Measurements from ENCODE around the gene ARCN1. TPM values are rescaled to one million over a fixed set of nuclear protein-coding genes. Genes with fewer than 3 reads are reported as not detected.

ARCN1 gene
- total and polyA plus RNA-seq, 11 donors, result 53.1 to 127 (median 99.6) TPM

DNA sequence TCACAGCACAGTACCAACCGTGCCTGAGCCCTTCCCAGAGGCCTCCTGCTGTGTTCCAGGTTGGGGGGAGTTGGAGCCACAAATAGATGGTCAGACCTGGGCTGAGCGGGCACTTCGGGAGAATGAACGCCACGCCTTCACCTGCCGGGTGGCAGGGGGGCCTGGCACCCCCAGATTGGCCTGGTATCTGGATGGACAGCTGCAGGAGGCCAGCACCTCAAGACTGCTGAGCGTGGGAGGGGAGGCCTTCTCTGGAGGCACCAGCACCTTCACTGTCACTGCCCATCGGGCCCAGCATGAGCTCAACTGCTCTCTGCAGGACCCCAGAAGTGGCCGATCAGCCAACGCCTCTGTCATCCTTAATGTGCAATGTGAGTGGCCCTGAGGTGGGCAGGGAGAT, 40.1 kb upstream of the ARCN1 start:
- H3K27me3 ChIP-seq, result peaks cover 0 to 5% (median 0%) of the 10 kb centered on the region in 9 donors
- peak overlapping the region in 3 of 12 donors; percentile 68 to 83 (median 82) for H3K4me3 ChIP-seq
- intact Hi-C loops (cut with DNase I), result no loop called here
- no peak for DNase-seq
- no peaks in the 10 kb centered on the region for H3K36me3 ChIP-seq
- H3K27ac ChIP-seq, result no peak overlapping the region
- no peak for ATAC-seq
- no peak for TF ChIP-seq POLR2A (IDR thresholded peaks at IDR 0.05)
- TF ChIP-seq, protein P1, sequence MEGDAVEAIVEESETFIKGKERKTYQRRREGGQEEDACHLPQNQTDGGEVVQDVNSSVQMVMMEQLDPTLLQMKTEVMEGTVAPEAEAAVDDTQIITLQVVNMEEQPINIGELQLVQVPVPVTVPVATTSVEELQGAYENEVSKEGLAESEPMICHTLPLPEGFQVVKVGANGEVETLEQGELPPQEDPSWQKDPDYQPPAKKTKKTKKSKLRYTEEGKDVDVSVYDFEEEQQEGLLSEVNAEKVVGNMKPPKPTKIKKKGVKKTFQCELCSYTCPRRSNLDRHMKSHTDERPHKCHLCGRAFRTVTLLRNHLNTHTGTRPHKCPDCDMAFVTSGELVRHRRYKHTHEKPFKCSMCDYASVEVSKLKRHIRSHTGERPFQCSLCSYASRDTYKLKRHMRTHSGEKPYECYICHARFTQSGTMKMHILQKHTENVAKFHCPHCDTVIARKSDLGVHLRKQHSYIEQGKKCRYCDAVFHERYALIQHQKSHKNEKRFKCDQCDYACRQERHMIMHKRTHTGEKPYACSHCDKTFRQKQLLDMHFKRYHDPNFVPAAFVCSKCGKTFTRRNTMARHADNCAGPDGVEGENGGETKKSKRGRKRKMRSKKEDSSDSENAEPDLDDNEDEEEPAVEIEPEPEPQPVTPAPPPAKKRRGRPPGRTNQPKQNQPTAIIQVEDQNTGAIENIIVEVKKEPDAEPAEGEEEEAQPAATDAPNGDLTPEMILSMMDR (IDR thresholded peaks at IDR 0.05), result no peak
- H3K9me3 ChIP-seq, result no peaks in the 10 kb centered on the region
- 82 to 88% (median 85%) methylated on average over 8 to 10 of the region's 10 CpGs for WGBS, 4 donors
- H3K4me1 ChIP-seq, result peaks cover 0 to 32% (median 12%) of the 10 kb centered on the region in 12 donors

DNA sequence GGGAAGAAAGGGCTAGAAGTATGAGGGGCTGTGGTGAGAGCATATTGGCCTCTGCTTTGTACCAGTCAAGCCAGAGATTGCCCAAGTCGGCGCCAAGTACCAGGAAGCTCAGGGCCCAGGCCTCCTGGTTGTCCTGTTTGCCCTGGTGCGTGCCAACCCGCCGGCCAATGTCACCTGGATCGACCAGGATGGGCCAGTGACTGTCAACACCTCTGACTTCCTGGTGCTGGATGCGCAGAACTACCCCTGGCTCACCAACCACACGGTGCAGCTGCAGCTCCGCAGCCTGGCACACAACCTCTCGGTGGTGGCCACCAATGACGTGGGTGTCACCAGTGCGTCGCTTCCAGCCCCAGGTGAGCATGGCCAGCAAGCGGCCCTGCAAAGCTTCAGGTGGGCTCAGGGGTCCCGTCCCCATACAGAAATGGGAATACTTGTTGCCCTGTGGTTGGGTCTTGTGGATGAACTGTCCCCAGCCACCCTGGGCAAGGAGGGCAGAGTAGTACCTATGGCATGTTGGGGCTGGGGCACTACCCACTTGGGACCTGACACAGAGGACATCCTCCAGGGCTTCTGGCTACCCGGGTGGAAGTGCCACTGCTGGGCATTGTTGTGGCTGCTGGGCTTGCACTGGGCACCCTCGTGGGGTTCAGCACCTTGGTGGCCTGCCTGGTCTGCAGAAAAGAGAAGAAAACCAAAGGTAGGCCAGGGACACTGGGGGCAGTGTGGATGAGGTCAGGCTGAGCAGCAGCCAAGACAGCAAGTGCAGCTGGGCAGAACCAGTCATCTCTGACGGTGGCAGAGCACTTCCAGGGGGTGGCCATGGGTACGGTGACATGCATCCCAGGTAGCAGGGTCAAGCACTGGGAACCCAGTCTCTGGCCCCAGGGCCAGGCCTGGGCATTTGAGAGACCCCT, 39.1 kb upstream of the ARCN1 start:
- no peak overlapping the region for H3K4me3 ChIP-seq
- H3K36me3 ChIP-seq, result no peaks in the 10 kb centered on the region
- WGBS, 4 donors, result 88 to 94% (median 91%) methylated on average over 11 to 19 of the region's 19 CpGs
- peaks cover 0 to 5% (median 0%) of the 10 kb centered on the region in 9 donors for H3K27me3 ChIP-seq
- no peak for ATAC-seq
- DNase-seq, result no peak
- no peak for TF ChIP-seq POLR2A (IDR thresholded peaks at IDR 0.05)
- TF ChIP-seq, protein P1 (IDR thresholded peaks at IDR 0.05), result no peak
- intact Hi-C loops (cut with DNase I), result no loop called here
- peaks cover 0 to 32% (median 12%) of the 10 kb centered on the region in 12 donors for H3K4me1 ChIP-seq
- no peaks in the 10 kb centered on the region for H3K9me3 ChIP-seq
- no peak overlapping the region for H3K27ac ChIP-seq

DNA sequence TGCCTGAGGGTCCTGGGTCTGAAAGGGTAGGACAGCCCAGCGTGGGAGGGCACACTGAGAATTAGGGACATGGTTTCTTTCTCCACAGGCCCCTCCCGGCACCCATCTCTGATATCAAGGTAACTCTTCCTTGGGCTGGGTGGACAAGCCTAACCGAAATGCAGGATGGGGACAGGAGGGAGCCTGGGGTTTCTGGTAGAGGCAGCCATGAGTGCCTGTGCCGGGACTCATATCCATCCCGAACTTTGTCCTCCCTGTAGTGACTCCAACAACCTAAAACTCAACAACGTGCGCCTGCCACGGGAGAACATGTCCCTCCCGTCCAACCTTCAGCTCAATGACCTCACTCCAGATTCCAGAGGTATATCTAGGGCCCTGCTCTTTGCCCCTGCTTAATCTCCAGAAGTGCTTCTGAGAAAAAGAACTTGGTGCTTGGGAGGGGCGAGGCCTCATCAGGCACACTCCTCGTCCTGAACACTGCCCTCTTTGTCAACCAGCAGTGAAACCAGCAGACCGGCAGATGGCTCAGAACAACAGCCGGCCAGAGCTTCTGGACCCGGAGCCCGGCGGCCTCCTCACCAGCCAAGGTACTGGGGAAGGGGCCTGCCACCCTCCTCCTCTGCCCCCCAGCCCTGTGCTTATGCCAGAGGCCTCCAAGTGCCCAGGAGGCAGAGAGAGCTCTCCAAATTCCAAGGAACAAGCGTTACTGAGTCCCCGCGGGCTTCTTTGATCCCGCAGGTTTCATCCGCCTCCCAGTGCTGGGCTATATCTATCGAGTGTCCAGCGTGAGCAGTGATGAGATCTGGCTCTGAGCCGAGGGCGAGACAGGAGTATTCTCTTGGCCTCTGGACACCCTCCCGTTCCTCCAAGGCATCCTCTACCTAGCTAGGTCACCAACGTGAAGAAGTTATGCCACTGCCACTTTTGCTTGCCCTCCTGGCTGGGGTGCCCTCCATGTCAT, 38.2 kb upstream of the ARCN1 start:
- Histone ChIP-seq H3K9me3 (no peaks in the 10 kb centered on the region), H3K27me3 (peaks cover 0 to 5% (median 0%) of the 10 kb centered on the region in 9 donors), H3K36me3 (no peaks in the 10 kb centered on the region), H3K27ac (no peak overlapping the region), H3K4me3 (no peak overlapping the region), H3K4me1 (peaks cover 0 to 29% (median 12%) of the 10 kb centered on the region in 12 donors)
- no peak for DNase-seq
- no peak for TF ChIP-seq POLR2A (IDR thresholded peaks at IDR 0.05)
- TF ChIP-seq, protein P1 (IDR thresholded peaks at IDR 0.05), result no peak
- no peak for ATAC-seq
- intact Hi-C loops (cut with DNase I), result no loop called here
- whole genome bisulfite sequencing, 4 donors, result 60 to 78% (median 74%) methylated on average over 18 to 27 of the region's 27 CpGs
